Gastroesophageal sphincter (tissue), 4 donors: Measurements from ENCODE around the gene LOXHD1. TPM values are rescaled to one million over a fixed set of nuclear protein-coding genes. Genes with fewer than 3 reads are reported as not detected.

ENCODE experiments used
- ATAC-seq: fragments of 150-250 bp; one replicate; pipeline ENCODE4 v1.9.1; 2016; ENCODE audit warnings: mild to moderate bottlenecking, moderate library complexity
- H3K27ac ChIP-seq, 4 donors: fragments of 200-600 bp; sonication (generic) in 3 of 4; 1 replicate in 3 of 4; 2 replicates in 1 of 4; pipeline ENCODE4 v1.5.1; 2016 to 2019
- H3K27me3 ChIP-seq: fragments of 200-600 bp; sonication (generic); one replicate; pipeline ENCODE4 v1.5.1; 2019
- H3K36me3 ChIP-seq, 2 donors: fragments of 200-600 bp; sonication (generic); one replicate each; pipeline ENCODE4 v1.5.1; 2019; ENCODE audit warnings: control low read depth in 1 of 2
- H3K4me1 ChIP-seq, 3 donors: fragments of 200-600 bp; sonication (generic); 1 replicate in 2 of 3; 2 replicates in 1 of 3; pipeline ENCODE4 v1.5.1; 2016 to 2019; ENCODE audit warnings: control low read depth in 2 of 3
- H3K4me3 ChIP-seq, 2 donors: fragments of 200-600 bp; sonication (generic); one replicate each; pipeline ENCODE4 v1.5.1; 2019; ENCODE audit warnings: mild to moderate bottlenecking in 1 of 2, moderate library complexity in 1 of 2
- H3K9me3 ChIP-seq, 3 donors: fragments of 200-600 bp; sonication (generic); one replicate each; pipeline ENCODE4 v1.5.1; 2017 to 2019; ENCODE audit warnings: control low read depth in 2 of 3
- CTCF ChIP-seq, 4 experiments: fragments of 200-600 bp in 2 of 4; fragments of 450-650 bp in 2 of 4; sonication (generic) in 1 of 4; IDR thresholded peaks; one replicate each; pipeline ENCODE4 v1.5.1; 2017 to 2019; ENCODE audit warnings: antibody characterized with exemption in 4 of 4, mild to moderate bottlenecking in 2 of 4, moderate library complexity in 2 of 4
- EP300 ChIP-seq: sonication (generic); formaldehyde crosslinking; IDR thresholded peaks from one replicate; pipeline ENCODE4 v1.6.1; 2017; ENCODE audit warnings: antibody characterized with exemption, mild to moderate bottlenecking
- POLR2A ChIP-seq, 2 donors: fragments of 450-650 bp; IDR thresholded peaks; one replicate each; pipeline ENCODE4 v1.6.1; 2017; ENCODE audit warnings: antibody characterized with exemption in 2 of 2, mild to moderate bottlenecking in 2 of 2, moderate library complexity in 1 of 2
- POLR2AphosphoS5 ChIP-seq: sonication (generic); formaldehyde crosslinking; IDR thresholded peaks from one replicate; pipeline ENCODE4 v1.6.1; 2017; ENCODE audit warnings: antibody characterized with exemption
- WGBS, 2 donors: methylation state at CpG; one replicate each; pipeline ENCODE4 v1.1.5; 2018; ENCODE audit warnings: low coverage in 1 of 2; 5-methylcytosine and 5-hydroxymethylcytosine counted together
- total RNA-seq, 4 donors: library from RNA; depleted of rRNA; stranded (reverse); fragments of >200 nt; gene quantifications; one replicate each; pipeline ENCODE4 v1.1.0, GENCODE V29; 2016

Gene LOXHD1
- total RNA-seq, 4 donors from 2014 or later = 0.15 to 0.27 TPM; not detected in 2

GRCh38 chr18:46456691-46457090, 200.3 kb downstream of the LOXHD1 start:
- WGBS, 2 donors = 90 to 93% methylated on average over 2 to 11 of the region's 13 CpGs
- H3K4me1 ChIP-seq = no peaks in the 10 kb centered on the region
- TF ChIP-seq POLR2AphosphoS5 (no peak), POLR2A (IDR thresholded peaks at IDR 0.05) (no peak), CTCF (IDR thresholded peaks at IDR 0.05) (no peak), EP300 (no peak)
- no peaks in the 10 kb centered on the region for H3K27me3 ChIP-seq
- no peak for ATAC-seq
- no peaks in the 10 kb centered on the region for H3K9me3 ChIP-seq
- H3K36me3 ChIP-seq = peaks cover 0 to 6% of the 10 kb centered on the region in 2 donors
- H3K4me3 ChIP-seq = no peak overlapping the region
- no peak overlapping the region for H3K27ac ChIP-seq

- H3K4me1 ChIP-seq = no peaks in the 10 kb centered on the region
- no peaks in the 10 kb centered on the region for H3K27me3 ChIP-seq
- no peak for ATAC-seq
- no peak for TF ChIP-seq CTCF (IDR thresholded peaks at IDR 0.05)
- TF ChIP-seq POLR2AphosphoS5 = no peak
- TF ChIP-seq EP300 = no peak
- no peak for TF ChIP-seq POLR2A (IDR thresholded peaks at IDR 0.05)
- H3K36me3 ChIP-seq = peaks cover 0 to 20% of the 10 kb centered on the region in 2 donors
- 76 to 88% methylated on average over 4 to 6 of the region's 6 CpGs for WGBS, 2 donors
- no peak overlapping the region for H3K4me3 ChIP-seq
- H3K9me3 ChIP-seq = peaks cover 0 to 14% (median 0%) of the 10 kb centered on the region in 3 donors
- H3K27ac ChIP-seq = no peak overlapping the region
Observed at GRCh38 chr18:46452820-46453219, 204.2 kb downstream of the LOXHD1 start.

- Histone ChIP-seq H3K9me3 (peaks cover 0 to 16% (median 0%) of the 10 kb centered on the region in 3 donors), H3K27ac (no peak overlapping the region), H3K36me3 (peaks cover 0 to 13% of the 10 kb centered on the region in 2 donors), H3K4me1 (no peaks in the 10 kb centered on the region), H3K4me3 (no peak overlapping the region), H3K27me3 (no peaks in the 10 kb centered on the region)
- no peak for TF ChIP-seq EP300
- TF ChIP-seq CTCF (IDR thresholded peaks at IDR 0.05) = no peak
- no peak for TF ChIP-seq POLR2AphosphoS5
- no peak for TF ChIP-seq POLR2A (IDR thresholded peaks at IDR 0.05)
- no peak for ATAC-seq
- WGBS, 2 donors = 0% methylated on average over 1 of the region's 1 CpG; no CpG with 5 or more reads in 1 of the 2 donors
Observed at GRCh38 chr18:46449499-46449898, 207.5 kb downstream of the LOXHD1 start.

GRCh38 chr18:46449033-46449432, 208.0 kb downstream of the LOXHD1 start:
- H3K36me3 ChIP-seq = peaks cover 0 to 13% of the 10 kb centered on the region in 2 donors
- peaks cover 0 to 17% (median 0%) of the 10 kb centered on the region in 3 donors for H3K9me3 ChIP-seq
- H3K4me3 ChIP-seq = no peak overlapping the region
- WGBS, 2 donors = 76 to 93% methylated on average over 2 of the region's 2 CpGs
- ATAC-seq = no peak
- no peaks in the 10 kb centered on the region for H3K27me3 ChIP-seq
- no peak overlapping the region for H3K27ac ChIP-seq
- H3K4me1 ChIP-seq = no peaks in the 10 kb centered on the region
- TF ChIP-seq CTCF (IDR thresholded peaks at IDR 0.05) (no peak), EP300 (no peak), POLR2A (IDR thresholded peaks at IDR 0.05) (no peak), POLR2AphosphoS5 (no peak)

- Histone ChIP-seq H3K36me3 (peaks cover 0 to 13% of the 10 kb centered on the region in 2 donors), H3K27me3 (no peaks in the 10 kb centered on the region), H3K4me1 (no peaks in the 10 kb centered on the region), H3K27ac (no peak overlapping the region), H3K4me3 (no peak overlapping the region), H3K9me3 (peaks cover 0 to 17% (median 0%) of the 10 kb centered on the region in 3 donors)
- WGBS, 2 donors = 80% methylated on average over 1 of the region's 4 CpGs; no CpG with 5 or more reads in 1 of the 2 donors
- TF ChIP-seq POLR2AphosphoS5 = no peak
- TF ChIP-seq CTCF (IDR thresholded peaks at IDR 0.05) = no peak
- TF ChIP-seq POLR2A (IDR thresholded peaks at IDR 0.05) = no peak
- TF ChIP-seq EP300 = no peak
- ATAC-seq = no peak
Observed at GRCh38 chr18:46448347-46448746, 208.7 kb downstream of the LOXHD1 start.
